Stimulated activated CD8-positive, alpha-beta memory T cell treated with anti-CD3 and anti-CD28 coated beads, Interleukin-12 subunit alpha, Interleukin-12 subunit beta, amount 100 ng/mL, for 1 hour (primary cell): ENCODE measurements around the gene HUNK.

ENCODE experiments used
- DNase-seq: peaks from one replicate; pipeline ENCODE4 v3.0.0-alpha.2; 2020; ENCODE audit warnings: low read depth

Gene HUNK

GRCh38 chr21:31959881-31960280 is 87.1 kb downstream of the HUNK start:
- DNase-seq: no peak

- no peak for DNase-seq
Measured at GRCh38 chr21:31961027-31961426, 88.2 kb downstream of the HUNK start.

- DNase-seq: no peak
Measured at GRCh38 chr21:31961704-31962103, 88.9 kb downstream of the HUNK start.

GRCh38 chr21:31964692-31965091 is 91.9 kb downstream of the HUNK start:
- DNase-seq: no peak

GRCh38 chr21:31967334-31967733 is 94.5 kb downstream of the HUNK start:
- DNase-seq: no peak

- no peak for DNase-seq
Measured at GRCh38 chr21:31972622-31973021, 99.8 kb downstream of the HUNK start.

GRCh38 chr21:31973402-31973944 is 100.7 kb downstream of the HUNK start:
- no peak for DNase-seq

- no peak for DNase-seq
Measured at GRCh38 chr21:31974454-31974985, 101.7 kb downstream of the HUNK start.

GRCh38 chr21:31975491-31975890 is 102.7 kb downstream of the HUNK start:
- no peak for DNase-seq

GRCh38 chr21:31977816-31978215 is 105.0 kb downstream of the HUNK start:
- no peak for DNase-seq

- no peak for DNase-seq
Measured at GRCh38 chr21:31983120-31983519, 110.3 kb downstream of the HUNK start.

GRCh38 chr21:31983554-31983953 is 110.7 kb downstream of the HUNK start:
- no peak for DNase-seq

GRCh38 chr21:31985398-31985797 is 112.6 kb downstream of the HUNK start:
- DNase-seq: no peak

- DNase-seq: no peak
Measured at GRCh38 chr21:31986035-31986856, 113.4 kb downstream of the HUNK start.

- no peak for DNase-seq
Measured at GRCh38 chr21:31987696-31988095, 114.9 kb downstream of the HUNK start.

- no peak for DNase-seq
Measured at GRCh38 chr21:31988492-31989290, 115.9 kb downstream of the HUNK start.

- no peak for DNase-seq
Measured at GRCh38 chr21:31991356-31992331, 118.8 kb downstream of the HUNK start.

- DNase-seq: no peak
Measured at GRCh38 chr21:31992391-31992790, 119.6 kb downstream of the HUNK start.

GRCh38 chr21:31993826-31994825 is 121.3 kb downstream of the HUNK start:
- no peak for DNase-seq

- DNase-seq: no peak
Measured at GRCh38 chr21:31997191-31997590, 124.4 kb downstream of the HUNK start.
